ENCODE measurements around the gene FGFR3. TPM values are rescaled to one million over a fixed set of nuclear protein-coding genes. Genes with fewer than 3 reads are reported as not detected.

Gene FGFR3
- total RNA-seq, 1 donor from 2014 or later = 169 TPM

GRCh38 chr4:1802720-1803522, 9.8 kb downstream of the FGFR3 start:
- peaks cover 2% of the 10 kb centered on the region for H3K36me3 Mint-ChIP-seq (ENCODE audit: insufficient read depth)
- H3K4me1 Mint-ChIP-seq (ENCODE audit: low read depth) = no peaks in the 10 kb centered on the region
- H3K27ac Mint-ChIP-seq = no peak overlapping the region
- no peak for TF ChIP-seq CTCF (IDR thresholded peaks at IDR 0.05; ENCODE audit: unreplicated experiment)
- H3K9me3 Mint-ChIP-seq (ENCODE audit: low read depth) = no peaks in the 10 kb centered on the region
- DNase-seq (ENCODE audit: low spot score, unreplicated experiment) = no peak
- H3K27me3 Mint-ChIP-seq = no peaks in the 10 kb centered on the region
- no peak overlapping the region for H3K4me3 Mint-ChIP-seq (ENCODE audit: low read depth)

GRCh38 chr4:1803523-1804423, 10.7 kb downstream of the FGFR3 start:
- Mint-ChIP-seq H3K27me3 (no peaks in the 10 kb centered on the region), H3K9me3 (ENCODE audit: low read depth) (no peaks in the 10 kb centered on the region), H3K27ac (no peak overlapping the region), H3K36me3 (ENCODE audit: insufficient read depth) (peaks cover 1% of the 10 kb centered on the region), H3K4me1 (ENCODE audit: low read depth) (peaks cover 2% of the 10 kb centered on the region), H3K4me3 (ENCODE audit: low read depth) (no peak overlapping the region)
- no peak for DNase-seq (ENCODE audit: low spot score, unreplicated experiment)
- TF ChIP-seq CTCF (IDR thresholded peaks at IDR 0.05; ENCODE audit: unreplicated experiment) = no peak

DNA sequence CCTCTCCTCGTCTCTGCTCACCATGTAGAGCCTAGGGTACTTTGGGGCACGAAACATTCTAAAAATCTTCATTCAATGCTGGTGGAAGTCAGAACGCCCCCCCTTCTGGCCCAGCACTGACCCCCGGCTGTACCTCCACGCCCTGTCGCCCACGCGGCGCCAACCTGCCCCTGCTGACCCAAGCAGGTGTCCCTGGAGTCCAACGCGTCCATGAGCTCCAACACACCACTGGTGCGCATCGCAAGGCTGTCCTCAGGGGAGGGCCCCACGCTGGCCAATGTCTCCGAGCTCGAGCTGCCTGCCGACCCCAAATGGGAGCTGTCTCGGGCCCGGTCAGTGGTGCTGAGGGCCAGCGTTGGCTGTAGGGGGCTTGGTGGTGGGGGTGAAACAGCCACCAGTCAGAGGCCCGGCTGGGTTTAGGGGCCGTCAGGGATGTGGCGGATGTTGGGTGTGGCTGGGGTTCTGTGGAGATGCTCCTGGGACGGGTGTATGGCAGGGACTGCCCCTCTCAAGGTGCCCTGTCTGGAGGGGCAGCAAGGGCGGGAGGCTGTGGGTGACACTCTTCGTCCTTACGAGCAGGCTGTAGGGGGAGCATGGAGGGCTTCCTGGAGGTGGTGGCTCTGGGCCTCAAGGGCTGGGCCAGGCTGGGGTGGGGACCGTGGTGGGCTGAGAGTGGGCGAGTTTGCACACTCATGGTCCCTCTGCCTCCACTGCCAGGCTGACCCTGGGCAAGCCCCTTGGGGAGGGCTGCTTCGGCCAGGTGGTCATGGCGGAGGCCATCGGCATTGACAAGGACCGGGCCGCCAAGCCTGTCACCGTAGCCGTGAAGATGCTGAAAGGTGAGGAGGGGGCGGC, 11.8 kb downstream of the FGFR3 start:
- no peaks in the 10 kb centered on the region for H3K9me3 Mint-ChIP-seq (ENCODE audit: low read depth)
- peaks cover 2% of the 10 kb centered on the region for H3K4me1 Mint-ChIP-seq (ENCODE audit: low read depth)
- no peaks in the 10 kb centered on the region for H3K27me3 Mint-ChIP-seq
- no peak for TF ChIP-seq CTCF (IDR thresholded peaks at IDR 0.05; ENCODE audit: unreplicated experiment)
- H3K4me3 Mint-ChIP-seq (ENCODE audit: low read depth) = no peak overlapping the region
- H3K36me3 Mint-ChIP-seq (ENCODE audit: insufficient read depth) = no peaks in the 10 kb centered on the region
- no peak overlapping the region for H3K27ac Mint-ChIP-seq
- no peak for DNase-seq (ENCODE audit: low spot score, unreplicated experiment)

- Mint-ChIP-seq H3K27me3 (no peaks in the 10 kb centered on the region), H3K4me3 (ENCODE audit: low read depth) (no peak overlapping the region), H3K36me3 (ENCODE audit: insufficient read depth) (no peaks in the 10 kb centered on the region), H3K27ac (no peak overlapping the region), H3K9me3 (ENCODE audit: low read depth) (no peaks in the 10 kb centered on the region), H3K4me1 (ENCODE audit: low read depth) (peaks cover 2% of the 10 kb centered on the region)
- no peak for TF ChIP-seq CTCF (IDR thresholded peaks at IDR 0.05; ENCODE audit: unreplicated experiment)
- no peak for DNase-seq (ENCODE audit: low spot score, unreplicated experiment)
Measured at GRCh38 chr4:1805493-1806222, 12.6 kb downstream of the FGFR3 start.
